ENCODE measurements around the gene ARHGAP26. TPM values are rescaled to one million over a fixed set of nuclear protein-coding genes. Genes with fewer than 3 reads are reported as not detected.
A peak's percentile ranks its signal among the peaks of the same experiment; 100 is the strongest.

ARHGAP26 gene
- polyA plus RNA-seq, 3 donors: 26.5 to 56.8 (median 28.7) TPM

GRCh38 chr5:142976861-142977260 lies 206.7 kb downstream of the ARHGAP26 start:
- no peak overlapping the region for H2AFZ ChIP-seq (ENCODE audit: insufficient read depth, low read depth, low read length, poor library complexity, severe bottlenecking)
- 94% methylated on average over 2 of the region's 3 CpGs for WGBS (ENCODE audit: insufficient coverage)
- H3K27me3 ChIP-seq (ENCODE audit: control insufficient read depth in 2 of 2, insufficient read depth in 2 of 2, low read length in 2 of 2): no peaks in the 10 kb centered on the region
- H3K9me3 ChIP-seq (replicated peaks in 1 of 2; ENCODE audit: control insufficient read depth in 1 of 2, insufficient read depth in 1 of 2, low read length in 2 of 2): no peaks in the 10 kb centered on the region
- peaks cover 74% of the 10 kb centered on the region for H3K79me2 ChIP-seq (ENCODE audit: insufficient read depth, low read length)
- Mint-ChIP-seq H3K4me3 (peak overlapping the region in 1 of 2 donors; percentile 76), H3K9me3 (peaks cover 0 to 21% (median 6%) of the 10 kb centered on the region in 7 donors), H3K36me3 (peaks cover 24 to 29% of the 10 kb centered on the region in 2 donors), H3K27ac (peak overlapping the region; percentile 98 to 100 (median 99)), H3K27me3 (ENCODE audit: low read depth in 3 of 3) (peaks cover 0 to 3% (median 2%) of the 10 kb centered on the region in 3 donors), H3K4me1 (peaks cover 79% of the 10 kb centered on the region)
- peaks cover 3% of the 10 kb centered on the region for H4K20me1 ChIP-seq (ENCODE audit: insufficient read depth, low read length)
- intact Hi-C loops (cut with micrococcal nuclease): no loop called here
- H3K27ac ChIP-seq (ENCODE audit: low read depth in 1 of 2, low read length in 2 of 2): peak overlapping the region; percentile 89 to 98
- TF ChIP-seq CTCF (IDR thresholded peaks at IDR 0.05): no peak
- peak overlapping the region; percentile 65 for H3K9ac ChIP-seq (ENCODE audit: insufficient read depth, low read length, poor library complexity, severe bottlenecking)
- peak; percentile 84 to 94 (median 91) for DNase-seq
- peak overlapping the region in 1 of 3 experiments; percentile 33 for H3K4me3 ChIP-seq (replicated peaks in 1 of 3; ENCODE audit: low read depth in 2 of 3, low read length in 3 of 3)
- H3K4me1 ChIP-seq (ENCODE audit: control insufficient read depth in 1 of 2, insufficient read depth in 2 of 2, low read length in 2 of 2): peaks cover 80 to 91% of the 10 kb centered on the region in 2 donors
- H3K36me3 ChIP-seq (replicated peaks in 1 of 2; ENCODE audit: control insufficient read depth in 1 of 2, insufficient read depth in 2 of 2, low read length in 2 of 2): peaks cover 0 to 3% of the 10 kb centered on the region in 2 donors
- H3K4me2 ChIP-seq (replicated peaks; ENCODE audit: extremely low read depth, low read length, poor library complexity, severe bottlenecking): peak overlapping the region; percentile 59

DNA sequence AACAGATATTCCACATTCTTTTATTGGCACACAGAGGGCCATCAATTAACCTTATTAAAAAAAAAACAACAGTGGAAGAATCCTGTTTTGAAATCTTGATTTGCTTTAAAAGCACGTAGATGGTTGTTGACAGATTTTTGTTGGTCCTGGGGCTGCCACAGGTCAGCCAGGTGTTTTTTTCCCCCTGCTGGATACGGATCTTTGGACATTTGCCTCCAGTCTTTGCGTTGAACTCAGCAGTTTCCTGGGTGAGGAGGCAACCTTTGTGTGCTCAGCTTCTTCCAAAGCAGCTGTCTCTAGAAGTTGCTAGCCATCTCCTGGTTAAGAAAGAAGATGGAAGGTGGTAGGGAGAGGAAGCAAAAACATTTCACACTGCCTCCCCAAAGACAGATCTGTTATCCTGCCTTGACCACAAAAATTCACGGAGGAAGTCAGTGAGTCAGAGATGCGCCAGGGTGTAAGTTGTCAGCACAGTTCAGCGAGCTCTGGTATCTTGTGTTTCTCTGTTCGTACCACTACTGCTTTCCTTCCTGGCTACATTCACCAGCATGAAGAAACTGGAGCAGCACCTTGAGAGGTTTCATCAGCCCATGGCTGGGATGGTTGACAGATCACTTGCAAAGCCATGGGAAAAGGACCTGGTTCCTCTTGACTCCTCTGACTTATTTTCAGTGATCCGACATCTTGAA lies 207.3 kb downstream of the ARHGAP26 start:
- Mint-ChIP-seq H3K27me3 (ENCODE audit: low read depth in 3 of 3) (peaks cover 0 to 3% (median 2%) of the 10 kb centered on the region in 3 donors), H3K4me3 (peak overlapping the region in 1 of 2 donors; percentile 76), H3K27ac (peak overlapping the region; percentile 98 to 100 (median 99)), H3K9me3 (peaks cover 0 to 19% (median 6%) of the 10 kb centered on the region in 7 donors), H3K4me1 (peaks cover 79% of the 10 kb centered on the region), H3K36me3 (peaks cover 25 to 31% of the 10 kb centered on the region in 2 donors)
- Histone ChIP-seq H4K20me1 (ENCODE audit: insufficient read depth, low read length) (peaks cover 8% of the 10 kb centered on the region), H3K27me3 (ENCODE audit: control insufficient read depth in 2 of 2, insufficient read depth in 2 of 2, low read length in 2 of 2) (no peaks in the 10 kb centered on the region), H2AFZ (ENCODE audit: insufficient read depth, low read depth, low read length, poor library complexity, severe bottlenecking) (no peak overlapping the region), H3K27ac (ENCODE audit: low read depth in 1 of 2, low read length in 2 of 2) (peak overlapping the region; percentile 89 to 98), H3K4me1 (ENCODE audit: control insufficient read depth in 1 of 2, insufficient read depth in 2 of 2, low read length in 2 of 2) (peaks cover 81 to 91% of the 10 kb centered on the region in 2 donors), H3K9me3 (replicated peaks in 1 of 2; ENCODE audit: control insufficient read depth in 1 of 2, insufficient read depth in 1 of 2, low read length in 2 of 2) (no peaks in the 10 kb centered on the region), H3K36me3 (replicated peaks in 1 of 2; ENCODE audit: control insufficient read depth in 1 of 2, insufficient read depth in 2 of 2, low read length in 2 of 2) (peaks cover 0 to 3% of the 10 kb centered on the region in 2 donors), H3K79me2 (ENCODE audit: insufficient read depth, low read length) (peaks cover 74% of the 10 kb centered on the region), H3K9ac (ENCODE audit: insufficient read depth, low read length, poor library complexity, severe bottlenecking) (peak overlapping the region; percentile 65), H3K4me3 (replicated peaks in 1 of 3; ENCODE audit: low read depth in 2 of 3, low read length in 3 of 3) (peak overlapping the region in 2 of 3 experiments; percentile 16 to 36), H3K4me2 (replicated peaks; ENCODE audit: extremely low read depth, low read length, poor library complexity, severe bottlenecking) (peak overlapping the region; percentile 59)
- intact Hi-C loops (cut with micrococcal nuclease): no loop called here
- TF ChIP-seq CTCF (IDR thresholded peaks at IDR 0.05): no peak
- DNase-seq: peak; percentile 90 to 95 (median 94)
- 3% methylated on average over 6 of the region's 8 CpGs for WGBS (ENCODE audit: insufficient coverage)
